HEK293 (cell line): Measurements from ENCODE around the gene GRIA1.

ENCODE experiments used
- CTCF ChIA-PET: fragments of 350-600 bp; formaldehyde crosslinking; extraction: SDS; loops from one replicate; lab custom pipeline; 2021; ENCODE audit warnings: antibody characterized with exemption; lab: Yijun Ruan, JAX
- POLR2A ChIA-PET: fragments of 300-600 bp; formaldehyde crosslinking; extraction: SDS; loops from one replicate; lab custom pipeline; 2020; ENCODE audit warnings: antibody characterized with exemption, inconsistent platforms; lab: Yijun Ruan, JAX
- H3K27ac ChIP-seq: fragments of 200-500 bp; sonication (Bioruptor generic); 2 replicates; pipeline ENCODE4 v1.5.1; 2014; ENCODE audit warnings: low read depth, low read length, control low read depth, inconsistent platforms; ENCODE audit errors: extremely low read depth
- H3K36me3 ChIP-seq, 2 experiments: fragments of 200-500 bp in 1 of 2; sonication (Bioruptor generic) in 1 of 2; 1 replicate in 1 of 2; 2 replicates in 1 of 2; pipeline ENCODE4 v1.5.1; 2014 to 2017; ENCODE audit warnings: inconsistent platforms in 2 of 2, low read length in 2 of 2; ENCODE audit not compliant: control insufficient read depth in 2 of 2, insufficient read depth in 1 of 2
- H3K4me1 ChIP-seq: fragments of 200-500 bp; sonication (Bioruptor generic); 2 replicates; pipeline ENCODE4 v1.5.1; 2014; ENCODE audit warnings: mild to moderate bottlenecking, low read length, inconsistent platforms; ENCODE audit not compliant: control insufficient read depth, insufficient read depth
- H3K4me3 ChIP-seq: 2 replicates; pipeline ENCODE4 v1.5.1; 2011; ENCODE audit warnings: low read depth, mild to moderate bottlenecking, control low read depth, low read length, moderate library complexity
- H3K9me3 ChIP-seq: fragments of 200-500 bp; sonication (Bioruptor generic); 2 replicates; pipeline ENCODE4 v1.5.1; 2014; ENCODE audit warnings: low read depth, low read length, inconsistent platforms; ENCODE audit not compliant: control insufficient read depth, insufficient read depth
- EGR2 ChIP-seq: fragments of 450-650 bp; formaldehyde crosslinking; IDR thresholded peaks from 2 replicates; pipeline ENCODE4 v1.5.1; 2016; ENCODE audit warnings: low read depth, missing biosample characterization, missing genetic modification characterization
- HOXA7 ChIP-seq: sonication (generic); formaldehyde crosslinking; IDR thresholded peaks from 2 replicates; pipeline ENCODE4 v1.8.1; 2022; ENCODE audit warnings: missing genetic modification reagents, borderline replicate concordance
- PATZ1 ChIP-seq: fragments of 450-650 bp; formaldehyde crosslinking; IDR thresholded peaks from 2 replicates; pipeline ENCODE4 v1.5.1; 2016; ENCODE audit warnings: missing biosample characterization, missing genetic modification characterization
- SALL2 ChIP-seq: fragments of 450-650 bp; formaldehyde crosslinking; IDR thresholded peaks from 2 replicates; pipeline ENCODE4 v1.5.0; 2017; ENCODE audit warnings: missing biosample characterization, mild to moderate bottlenecking, missing genetic modification characterization, borderline replicate concordance
- SP3 ChIP-seq: fragments of 450-650 bp; formaldehyde crosslinking; IDR thresholded peaks from 2 replicates; pipeline ENCODE4 v1.5.1; 2016; ENCODE audit warnings: missing biosample characterization, missing genetic modification characterization
- ZBTB8A ChIP-seq: fragments of 450-650 bp; formaldehyde crosslinking; IDR thresholded peaks from 2 replicates; pipeline ENCODE4 v1.5.1; 2016; ENCODE audit warnings: missing biosample characterization, missing genetic modification characterization
- ZFP41 ChIP-seq: fragments of 450-650 bp; formaldehyde crosslinking; IDR thresholded peaks from 2 replicates; pipeline ENCODE4 v1.5.1; 2016; ENCODE audit warnings: missing biosample characterization, missing genetic modification characterization, borderline replicate concordance
- ZIC2 ChIP-seq: fragments of 450-650 bp; formaldehyde crosslinking; IDR thresholded peaks from 2 replicates; pipeline ENCODE4 v1.5.1; 2016; ENCODE audit warnings: missing biosample characterization, missing genetic modification characterization
- ZNF148 ChIP-seq: fragments of 450-650 bp; formaldehyde crosslinking; IDR thresholded peaks from 2 replicates; pipeline ENCODE4 v1.5.0; 2017; ENCODE audit warnings: missing biosample characterization, missing genetic modification characterization, borderline replicate concordance
- ZNF398 ChIP-seq: fragments of 450-650 bp; formaldehyde crosslinking; IDR thresholded peaks from 2 replicates; pipeline ENCODE4 v1.5.1; 2017; ENCODE audit warnings: missing biosample characterization, missing genetic modification characterization
- ZNF555 ChIP-seq: fragments of 450-650 bp; formaldehyde crosslinking; conservative IDR thresholded peaks from 2 replicates; pipeline ENCODE4 v1.5.1; 2017; ENCODE audit warnings: missing biosample characterization, mild to moderate bottlenecking, missing genetic modification characterization, inconsistent platforms
- ZNF571 ChIP-seq: fragments of 450-650 bp; formaldehyde crosslinking; IDR thresholded peaks from 2 replicates; pipeline ENCODE4 v1.5.0; 2017; ENCODE audit warnings: missing biosample characterization, missing genetic modification characterization
- ZNF596 ChIP-seq: fragments of 450-650 bp; IDR thresholded peaks from 2 replicates; pipeline ENCODE4 v1.5.0; 2018; ENCODE audit warnings: missing biosample characterization, mild to moderate bottlenecking, missing genetic modification characterization, moderate library complexity
- ZNF639 ChIP-seq: fragments of 450-650 bp; formaldehyde crosslinking; IDR thresholded peaks from 2 replicates; pipeline ENCODE4 v1.5.1; 2016; ENCODE audit warnings: missing biosample characterization, missing genetic modification characterization
- ZNF776 ChIP-seq: fragments of 450-650 bp; formaldehyde crosslinking; IDR thresholded peaks from 2 replicates; pipeline ENCODE4 v1.5.0; 2017; ENCODE audit warnings: missing biosample characterization, missing genetic modification characterization, borderline replicate concordance
- ZNF837 ChIP-seq: fragments of 450-650 bp; formaldehyde crosslinking; IDR thresholded peaks from 2 replicates; pipeline ENCODE4 v1.5.1; 2016; ENCODE audit warnings: missing biosample characterization, missing genetic modification characterization
- ZXDB ChIP-seq: fragments of 450-650 bp; formaldehyde crosslinking; IDR thresholded peaks from 2 replicates; pipeline ENCODE4 v1.5.1; 2016; ENCODE audit warnings: missing biosample characterization, missing genetic modification characterization

GRIA1 gene

GRCh38 chr5:153699035-153699434 is 208.6 kb downstream of the GRIA1 start:
- no peaks in the 10 kb centered on the region for H3K9me3 ChIP-seq
- no peak overlapping the region for H3K4me3 ChIP-seq
- POLR2A ChIA-PET: no interaction called here
- CTCF ChIA-PET: interaction anchor here (0.6 to 1.2 kb wide), 2 partner anchors 13 to 105 kb away, joined by 3 read pairs; no protein-coding TSS in a partner anchor
- no peak overlapping the region for H3K27ac ChIP-seq
- H3K36me3 ChIP-seq: no peaks in the 10 kb centered on the region
- H3K4me1 ChIP-seq: no peaks in the 10 kb centered on the region
- TF ChIP-seq EGR2 (tag by site-specific recombination) (0 out of 2 replicates have a peak, but pooled peaks have one; percentile 24), ZNF571 (tag by site-specific recombination) (no peak)

- H3K36me3 ChIP-seq: no peaks in the 10 kb centered on the region
- TF ChIP-seq ZIC2 (tag by site-specific recombination) (no peak), HOXA7 (CRISPR knock-in tag) (no peak), ZBTB8A (no peak), ZNF639 (tag by site-specific recombination) (no peak), ZFP41 (no peak), SP3 (tag by site-specific recombination) (no peak), ZXDB (tag by site-specific recombination) (no peak), ZNF398 (tag by site-specific recombination) (no peak), ZNF148 (tag by site-specific recombination) (no peak), ZNF776 (tag by site-specific recombination) (no peak), ZNF555 (tag by site-specific recombination) (no peak), ZNF837 (tag by site-specific recombination) (no peak), ZNF596 (no peak), PATZ1 (tag by site-specific recombination) (no peak), SALL2 (tag by site-specific recombination) (no peak)
- TF ChIP-seq, all 188 proteins: peak for 0
- H3K27ac ChIP-seq: no peak overlapping the region
- H3K4me3 ChIP-seq: no peak overlapping the region
- H3K4me1 ChIP-seq: no peaks in the 10 kb centered on the region
- H3K9me3 ChIP-seq: no peaks in the 10 kb centered on the region
- CTCF ChIA-PET: interaction anchor here (0.6 kb wide), 2 partner anchors 271 to 759 kb away, joined by 3 read pairs; no protein-coding TSS in a partner anchor
- POLR2A ChIA-PET: no interaction called here
Observed at GRCh38 chr5:153700940-153701339, 210.5 kb downstream of the GRIA1 start.
